Smooth muscle cell (in vitro differentiated cells): ENCODE data around the gene LRCH1. TPM values are rescaled to one million over a fixed set of nuclear protein-coding genes. Genes with fewer than 3 reads are reported as not detected.
"Not testable (repeated sequence)": the region's sequence is repeated elsewhere in the genome, so short reads cannot be mapped to it uniquely, and the experiment has no call there.

Experiments used
- DNase-seq: peaks from one replicate; lab custom pipeline; 2025; ENCODE audit not compliant: unreplicated experiment; lab: John Stamatoyannopoulos, UW
- H2AFZ ChIP-seq: fragments of 200-600 bp; sonication (generic); 2 replicates; pipeline ENCODE4 v1.6.0; 2016; ENCODE audit warnings: antibody characterized with exemption, low read depth, mild to moderate bottlenecking
- H3F3A ChIP-seq: fragments of 200-600 bp; sonication (generic); 2 replicates; pipeline ENCODE4 v1.6.0; 2017; ENCODE audit warnings: antibody characterized with exemption, low read depth
- H3K27ac ChIP-seq: fragments of 200-600 bp; sonication (generic); 2 replicates; pipeline ENCODE4 v1.5.1; 2016; ENCODE audit warnings: low read depth, mild to moderate bottlenecking
- H3K27me3 ChIP-seq: fragments of 200-600 bp; sonication (generic); 2 replicates; pipeline ENCODE4 v1.6.1; 2016; ENCODE audit warnings: low read depth, mild to moderate bottlenecking
- H3K36me3 ChIP-seq: fragments of 200-600 bp; sonication (generic); 2 replicates; pipeline ENCODE4 v1.5.1; 2016; ENCODE audit warnings: low read depth
- H3K4me1 ChIP-seq: fragments of 200-600 bp; sonication (generic); 2 replicates; pipeline ENCODE4 v1.5.1; 2016; ENCODE audit warnings: low read depth
- H3K4me2 ChIP-seq: fragments of 200-600 bp; sonication (generic); 2 replicates; pipeline ENCODE4 v1.6.0; 2016; ENCODE audit warnings: mild to moderate bottlenecking
- H3K4me3 ChIP-seq: fragments of 200-600 bp; sonication (generic); 2 replicates; pipeline ENCODE4 v1.5.1; 2016; ENCODE audit warnings: mild to moderate bottlenecking
- H3K79me2 ChIP-seq: fragments of 200-600 bp; sonication (generic); 2 replicates; pipeline ENCODE4 v1.6.0; 2016; ENCODE audit warnings: low read depth, mild to moderate bottlenecking
- H3K9ac ChIP-seq: fragments of 200-600 bp; sonication (generic); 2 replicates; pipeline ENCODE4 v1.6.0; 2016; ENCODE audit warnings: low read depth
- H3K9me3 ChIP-seq: fragments of 200-600 bp; sonication (generic); replicated peaks from 2 replicates; pipeline ENCODE4 v1.5.1; 2016; ENCODE audit warnings: low read depth
- H4K20me1 ChIP-seq: fragments of 200-600 bp; sonication (generic); 2 replicates; pipeline ENCODE4 v1.6.0; 2016; ENCODE audit warnings: low read depth
- CTCF ChIP-seq: fragments of 200-600 bp; sonication (generic); IDR thresholded peaks from 2 replicates; pipeline ENCODE4 v1.5.1; 2017; ENCODE audit warnings: borderline replicate concordance, mild to moderate bottlenecking, antibody characterized with exemption; ENCODE audit not compliant: insufficient read depth, poor library complexity, severe bottlenecking
- WGBS: methylation state at CpG from one replicate; pipeline ENCODE4 v1.1.7; 2016; ENCODE audit warnings: low lambda C conversion rate; 5-methylcytosine and 5-hydroxymethylcytosine counted together
- polyA plus RNA-seq: library from polyadenylated mRNA; unstranded; fragments of >200 nt; fragmentation: Nextera tagmentation; extraction: Ambion mirVana; gene quantifications from 2 replicates; pipeline ENCODE4 v1.2.1, GENCODE V29; 2016
- total RNA-seq: library from RNA; depleted of rRNA; stranded (reverse); fragments of >200 nt; gene quantifications from 2 replicates; pipeline ENCODE4 v1.2.3, GENCODE V29; 2014

The LRCH1 gene
- total and polyA plus RNA-seq, 2 experiments from 2014 or later = 9.4 to 27.7 TPM

- H3K79me2 ChIP-seq = no peaks in the 10 kb centered on the region
- H3K4me2 ChIP-seq = no peak overlapping the region
- H3K27ac ChIP-seq = no peak overlapping the region
- peaks cover 6% of the 10 kb centered on the region for H3K36me3 ChIP-seq
- 91% methylated on average over 7 of the region's 7 CpGs for WGBS
- H3K9ac ChIP-seq = no peak overlapping the region
- no peak for TF ChIP-seq CTCF
- no peaks in the 10 kb centered on the region for H3F3A ChIP-seq
- no peaks in the 10 kb centered on the region for H3K4me1 ChIP-seq
- H3K27me3 ChIP-seq = no peaks in the 10 kb centered on the region
- H4K20me1 ChIP-seq = no peaks in the 10 kb centered on the region
- H3K9me3 ChIP-seq = no peaks in the 10 kb centered on the region
- no peak overlapping the region for H3K4me3 ChIP-seq
- H2AFZ ChIP-seq = no peak overlapping the region
- DNase-seq = no peak
These were observed 199.1 kb downstream of the LRCH1 start for GRCh38 chr13:46751811-46752635.

GRCh38 chr13:46753137-46753536 lies 200.2 kb downstream of the LRCH1 start:
- no peak overlapping the region for H2AFZ ChIP-seq
- no peak overlapping the region for H3K9ac ChIP-seq
- H4K20me1 ChIP-seq = no peaks in the 10 kb centered on the region
- H3K27ac ChIP-seq = no peak overlapping the region
- H3K27me3 ChIP-seq = no peaks in the 10 kb centered on the region
- DNase-seq = no peak
- no peaks in the 10 kb centered on the region for H3K4me1 ChIP-seq
- no peaks in the 10 kb centered on the region for H3K9me3 ChIP-seq
- H3F3A ChIP-seq = no peaks in the 10 kb centered on the region
- peaks cover 6% of the 10 kb centered on the region for H3K36me3 ChIP-seq
- H3K4me2 ChIP-seq = no peak overlapping the region
- 98% methylated on average over 5 of the region's 5 CpGs for WGBS
- no peaks in the 10 kb centered on the region for H3K79me2 ChIP-seq
- no peak for TF ChIP-seq CTCF
- no peak overlapping the region for H3K4me3 ChIP-seq

GRCh38 chr13:46753917-46754316 lies 200.9 kb downstream of the LRCH1 start:
- Histone ChIP-seq H3K4me3 (no peak overlapping the region), H3K4me1 (no peaks in the 10 kb centered on the region), H3K9ac (no peak overlapping the region), H3K27me3 (no peaks in the 10 kb centered on the region), H3K4me2 (no peak overlapping the region), H3K79me2 (no peaks in the 10 kb centered on the region), H4K20me1 (no peaks in the 10 kb centered on the region), H2AFZ (no peak overlapping the region), H3K36me3 (peaks cover 6% of the 10 kb centered on the region), H3K27ac (no peak overlapping the region), H3F3A (no peaks in the 10 kb centered on the region), H3K9me3 (no peaks in the 10 kb centered on the region)
- no peak for TF ChIP-seq CTCF
- 90% methylated on average over 6 of the region's 6 CpGs for WGBS
- no peak for DNase-seq

- DNase-seq = no peak
- no peaks in the 10 kb centered on the region for H3K27me3 ChIP-seq
- no peak for TF ChIP-seq CTCF
- no peaks in the 10 kb centered on the region for H3K9me3 ChIP-seq
- H3K27ac ChIP-seq = no peak overlapping the region
- no peaks in the 10 kb centered on the region for H3F3A ChIP-seq
- H3K4me2 ChIP-seq = no peak overlapping the region
- no peak overlapping the region for H3K4me3 ChIP-seq
- no peaks in the 10 kb centered on the region for H4K20me1 ChIP-seq
- peaks cover 6% of the 10 kb centered on the region for H3K36me3 ChIP-seq
- no peaks in the 10 kb centered on the region for H3K4me1 ChIP-seq
- no peaks in the 10 kb centered on the region for H3K79me2 ChIP-seq
- H2AFZ ChIP-seq = no peak overlapping the region
- H3K9ac ChIP-seq = no peak overlapping the region
These were observed 201.8 kb downstream of the LRCH1 start for GRCh38 chr13:46754812-46755211.

GRCh38 chr13:46755508-46755907 lies 202.5 kb downstream of the LRCH1 start:
- H3K27ac ChIP-seq, H3K27me3 ChIP-seq, H3K4me3 ChIP-seq, H3K79me2 ChIP-seq, H3F3A ChIP-seq, H3K9ac ChIP-seq, H3K36me3 ChIP-seq, H3K4me2 ChIP-seq, H2AFZ ChIP-seq, H3K9me3 ChIP-seq, H4K20me1 ChIP-seq, DNase-seq, H3K4me1 ChIP-seq: not testable (repeated sequence)
- 83% methylated on average over 2 of the region's 5 CpGs for WGBS
